ENCODE results near the gene ACP4.
A peak's percentile ranks its signal among the peaks of the same experiment; 100 is the strongest.
"Not testable (repeated sequence)": the region's sequence is repeated elsewhere in the genome, so short reads cannot be mapped to it uniquely, and the experiment has no call there.

ACP4 gene

DNA sequence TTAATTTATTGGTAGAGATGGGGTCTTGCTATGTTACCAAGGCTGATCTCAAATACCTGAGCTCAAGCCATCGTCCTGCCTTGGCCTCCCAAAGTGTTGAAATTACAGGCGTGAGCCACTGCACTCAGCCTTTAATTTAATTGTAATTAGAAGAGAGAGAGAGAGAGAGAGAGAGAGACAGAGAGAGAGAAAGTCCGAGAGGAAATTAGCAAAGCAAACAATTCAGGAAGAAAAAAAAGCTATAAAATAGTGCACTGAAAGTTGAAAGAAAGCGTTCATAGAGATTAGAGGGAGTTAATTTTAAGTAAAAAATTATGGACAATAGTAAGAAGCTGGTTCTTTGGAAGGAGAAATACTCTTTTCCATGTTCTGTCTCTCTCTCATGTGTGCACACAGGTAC is 13.0 kb upstream of the ACP4 start:
- DNase-seq = no peak

DNA sequence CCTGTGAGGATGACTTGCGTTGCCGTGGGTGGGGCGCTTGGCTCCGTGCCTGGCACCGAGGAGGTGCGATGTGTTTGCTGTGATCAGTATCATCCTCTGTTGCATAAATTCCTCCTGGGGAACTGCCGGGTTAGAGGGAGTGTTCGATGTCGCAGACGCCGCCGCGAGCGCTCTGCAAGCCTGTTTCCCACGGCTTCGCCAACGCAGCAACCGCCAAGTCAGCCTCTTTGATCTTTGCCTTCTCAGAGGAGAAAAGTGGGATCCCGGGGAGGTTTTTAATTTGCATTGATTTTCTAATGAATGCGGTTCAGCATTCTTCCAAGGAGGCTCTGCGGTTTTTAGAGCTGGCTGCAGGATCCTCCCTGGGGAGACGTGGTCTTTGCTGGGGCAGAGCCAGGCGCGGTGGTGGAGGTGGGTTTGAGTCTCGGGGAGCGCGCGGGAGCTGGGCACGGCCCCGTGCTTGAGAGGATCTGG is 12.3 kb upstream of the ACP4 start:
- no peak for DNase-seq

- DNase-seq = no peak
Measured at GRCh38 chr19:50778906-50779430, 11.2 kb upstream of the ACP4 start.

DNA sequence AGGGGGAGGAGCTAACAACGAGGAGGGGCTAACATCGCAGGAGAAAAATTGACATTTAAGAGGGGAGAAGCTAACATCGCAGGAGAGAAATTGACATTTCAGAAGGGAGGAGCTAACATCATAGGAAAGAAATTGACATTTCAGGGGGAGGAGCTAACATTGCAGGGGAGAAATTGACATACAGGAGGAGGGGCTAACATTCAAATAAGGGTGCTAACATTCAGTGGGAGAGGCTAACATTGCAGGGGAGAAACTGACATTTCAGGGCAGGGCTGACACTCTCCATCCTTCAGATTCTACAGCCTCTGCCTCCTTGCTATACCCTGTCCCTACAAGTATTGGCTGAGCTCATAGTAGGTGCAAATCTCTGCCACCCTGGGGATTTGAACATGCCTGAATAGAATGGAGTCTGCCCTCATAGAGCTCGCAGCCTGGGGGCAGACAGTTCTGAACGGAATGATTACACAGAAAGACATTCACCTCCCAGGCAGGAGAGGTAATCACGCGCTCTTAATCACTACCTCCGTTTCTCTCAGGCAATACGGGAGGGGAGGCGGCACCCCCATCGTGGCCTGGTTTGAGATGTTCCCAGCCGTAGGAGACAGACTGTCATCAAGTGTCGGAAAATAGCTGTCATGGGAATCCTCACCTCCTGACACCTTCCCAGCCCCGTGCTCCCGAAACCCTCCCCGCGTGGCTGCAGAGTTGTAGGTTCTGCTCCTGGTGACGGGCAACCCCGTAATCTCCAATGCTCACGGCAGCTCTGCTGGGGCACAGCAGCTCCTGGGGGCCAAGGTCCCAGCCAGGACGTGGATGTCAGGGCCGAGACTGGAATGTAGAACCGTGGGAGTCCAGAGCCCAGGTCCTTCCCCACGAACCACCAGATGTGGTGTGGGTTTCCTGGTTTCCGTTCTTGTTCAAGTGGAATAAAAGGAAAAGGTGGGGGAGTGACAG is 10.4 kb upstream of the ACP4 start:
- DNase-seq = no peak

GRCh38 chr19:50780753-50781435 is 9.3 kb upstream of the ACP4 start:
- no peak for DNase-seq

DNA sequence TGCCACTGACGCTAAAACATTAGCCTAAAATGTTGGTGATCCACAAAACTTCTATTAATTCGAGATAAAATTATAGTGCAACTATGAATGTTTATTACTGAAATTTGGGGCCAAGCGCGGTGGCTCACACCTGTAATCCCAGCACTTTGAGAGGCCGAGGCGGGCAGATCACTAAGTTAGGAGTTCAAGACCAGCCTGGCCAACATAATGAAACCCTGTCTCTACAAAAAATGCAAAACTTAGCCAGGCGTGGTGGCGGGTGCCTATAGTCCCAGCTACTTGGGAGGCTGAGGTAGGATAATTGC is 6.4 kb upstream of the ACP4 start:
- DNase-seq = not testable (repeated sequence)

DNA sequence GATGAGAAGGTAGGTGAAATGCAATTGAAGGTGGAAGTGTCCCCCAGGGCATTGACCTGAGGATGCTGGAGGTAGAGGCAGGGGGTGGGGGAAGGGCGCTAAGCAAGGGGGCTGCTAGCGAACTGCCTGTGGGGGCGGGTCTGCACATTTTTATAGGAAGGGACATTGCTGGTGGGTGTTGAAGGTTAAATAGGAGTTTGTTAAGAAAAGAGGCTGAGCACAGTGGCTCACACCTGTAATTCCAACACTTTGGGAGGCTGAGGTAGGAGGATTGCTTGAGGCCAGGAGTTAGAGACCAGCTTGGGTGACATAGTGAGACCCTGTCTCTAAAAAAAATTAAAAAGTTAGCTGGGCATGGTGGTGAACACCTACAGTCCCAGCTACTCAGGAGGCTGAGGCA is 5.5 kb upstream of the ACP4 start:
- DNase-seq = no peak

DNA sequence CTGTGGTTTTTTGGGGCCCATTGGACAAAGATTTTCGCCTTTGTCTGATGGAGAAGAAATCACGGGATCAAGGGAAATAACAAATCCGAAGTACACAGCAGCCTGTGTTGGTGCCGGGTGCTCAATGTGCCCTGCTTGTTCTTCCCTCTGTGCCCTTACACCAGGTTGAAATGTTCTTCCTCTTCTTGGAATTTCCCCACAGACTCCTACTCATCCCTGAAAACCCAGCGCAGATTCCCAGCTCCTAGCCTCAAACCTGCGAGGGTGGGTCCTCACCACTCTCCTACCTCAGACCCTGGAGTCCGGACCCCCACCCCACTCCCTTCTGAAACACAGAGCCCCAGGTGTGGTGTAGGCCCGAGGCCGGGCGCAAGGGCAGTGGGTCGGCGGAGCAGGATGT is 4.9 kb upstream of the ACP4 start:
- DNase-seq = no peak

DNA sequence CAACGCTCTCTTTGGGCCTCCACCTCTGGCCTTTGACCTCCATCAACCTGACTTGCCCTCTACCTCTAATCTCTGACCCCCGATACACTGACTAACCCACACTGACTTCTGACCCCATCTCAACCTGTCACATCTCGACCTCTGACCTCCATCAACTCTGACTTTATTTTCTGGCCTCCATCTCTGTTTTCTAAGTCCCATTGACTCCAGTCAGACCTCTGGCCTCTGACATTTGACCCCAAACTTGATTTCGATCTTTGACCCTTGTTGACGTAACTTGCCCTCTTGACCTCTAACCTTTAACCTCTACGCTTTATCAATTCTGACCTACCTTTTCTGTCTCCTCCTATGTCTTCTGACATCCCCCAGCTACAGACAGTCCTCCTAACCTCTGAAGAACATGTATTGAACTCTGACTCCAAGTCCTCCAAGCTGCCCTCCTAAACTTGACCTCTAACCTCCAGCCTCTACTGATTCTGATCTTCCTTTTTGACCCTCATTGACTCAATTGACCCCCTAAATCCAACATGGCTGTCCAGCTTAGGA is 780 bp downstream of the ACP4 start:
- no peak for DNase-seq

DNA sequence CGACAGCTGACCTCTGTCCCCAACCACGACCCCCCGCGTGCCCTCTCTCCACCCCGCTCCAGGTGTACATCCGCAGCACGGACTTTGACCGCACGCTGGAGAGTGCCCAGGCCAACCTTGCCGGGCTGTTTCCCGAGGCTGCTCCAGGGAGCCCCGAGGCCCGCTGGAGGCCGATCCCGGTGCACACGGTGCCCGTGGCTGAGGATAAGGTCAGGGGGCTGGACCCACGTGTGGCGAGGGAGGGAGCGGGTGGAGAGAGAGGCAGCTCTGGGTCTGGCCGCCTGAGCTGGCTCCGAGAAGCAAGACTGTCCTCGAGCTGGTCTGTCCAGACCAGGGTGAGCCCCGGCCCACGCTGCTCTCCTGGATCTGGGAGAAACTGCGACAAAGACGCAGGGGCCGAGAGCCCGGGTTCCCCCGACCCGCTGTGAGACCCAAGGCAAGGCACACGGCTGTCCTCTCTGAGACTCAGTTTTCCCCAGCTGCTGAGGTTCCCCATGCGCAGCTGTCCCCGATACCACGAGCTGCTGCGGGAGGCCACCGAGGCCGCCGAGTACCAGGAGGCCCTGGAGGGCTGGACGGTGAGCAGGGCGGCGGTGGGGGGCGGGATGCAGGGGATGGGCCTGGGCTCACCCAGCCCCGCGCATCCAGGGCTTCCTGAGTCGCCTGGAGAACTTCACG is 1.5 kb downstream of the ACP4 start:
- DNase-seq = no peak

GRCh38 chr19:50792272-50793250 is 2.3 kb downstream of the ACP4 start:
- no peak for DNase-seq

DNA sequence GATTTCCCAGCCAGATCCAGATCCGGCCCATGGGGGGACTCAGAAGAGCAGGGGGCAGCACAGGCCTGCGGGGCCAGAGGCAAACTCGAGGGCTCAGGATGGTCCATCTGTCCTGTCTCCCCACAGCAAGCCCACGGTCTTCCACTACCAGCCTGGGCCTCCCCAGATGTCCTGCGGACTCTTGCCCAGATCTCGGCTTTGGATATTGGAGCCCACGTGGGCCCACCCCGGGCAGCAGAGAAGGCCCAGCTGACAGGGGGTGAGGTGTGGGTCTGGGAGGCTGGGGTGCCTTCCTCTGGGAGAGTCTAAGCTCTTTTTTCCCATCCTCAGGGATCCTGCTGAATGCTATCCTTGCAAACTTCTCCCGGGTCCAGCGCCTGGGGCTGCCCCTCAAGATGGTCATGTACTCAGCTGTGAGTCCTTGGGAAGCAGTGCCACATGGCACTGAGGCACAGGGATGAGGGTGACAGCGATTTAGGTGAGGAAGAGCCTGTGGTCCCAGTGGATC is 3.4 kb downstream of the ACP4 start:
- DNase-seq = no peak

DNA sequence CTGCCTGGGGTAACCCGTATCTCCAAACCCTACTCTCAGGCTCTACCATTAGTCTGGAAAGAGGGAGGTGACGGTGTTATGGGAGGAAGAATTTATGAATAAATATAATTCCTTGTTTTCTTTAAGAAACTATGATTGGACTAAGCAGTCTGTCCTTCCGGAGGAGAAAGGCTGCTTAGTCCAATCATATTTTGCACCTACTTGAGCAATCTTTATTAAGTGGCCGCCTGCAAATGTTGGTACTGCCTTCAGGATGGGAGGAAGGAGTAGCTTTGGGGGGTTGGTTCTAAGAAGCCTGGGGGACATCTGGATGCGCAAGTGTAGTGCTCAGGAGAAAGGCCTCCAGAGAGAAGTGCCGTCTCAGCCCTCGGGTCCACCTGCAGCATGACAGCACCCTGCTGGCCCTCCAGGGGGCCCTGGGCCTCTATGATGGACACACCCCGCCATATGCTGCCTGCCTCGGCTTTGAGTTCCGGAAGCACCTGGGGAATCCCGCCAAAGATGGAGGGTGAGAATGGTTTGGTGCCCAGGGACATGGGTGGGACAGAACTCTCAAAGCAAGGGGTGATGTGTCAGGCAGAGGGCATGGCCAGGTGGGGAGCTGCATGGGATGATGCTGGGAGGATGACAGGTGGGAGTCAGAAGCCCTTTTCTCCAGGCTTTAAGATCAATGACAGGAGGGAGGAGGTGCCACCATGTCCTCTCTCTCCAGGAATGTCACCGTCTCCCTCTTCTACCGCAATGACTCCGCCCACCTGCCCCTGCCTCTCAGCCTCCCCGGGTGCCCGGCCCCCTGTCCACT is 4.1 kb downstream of the ACP4 start:
- DNase-seq = peak; percentile 24

DNA sequence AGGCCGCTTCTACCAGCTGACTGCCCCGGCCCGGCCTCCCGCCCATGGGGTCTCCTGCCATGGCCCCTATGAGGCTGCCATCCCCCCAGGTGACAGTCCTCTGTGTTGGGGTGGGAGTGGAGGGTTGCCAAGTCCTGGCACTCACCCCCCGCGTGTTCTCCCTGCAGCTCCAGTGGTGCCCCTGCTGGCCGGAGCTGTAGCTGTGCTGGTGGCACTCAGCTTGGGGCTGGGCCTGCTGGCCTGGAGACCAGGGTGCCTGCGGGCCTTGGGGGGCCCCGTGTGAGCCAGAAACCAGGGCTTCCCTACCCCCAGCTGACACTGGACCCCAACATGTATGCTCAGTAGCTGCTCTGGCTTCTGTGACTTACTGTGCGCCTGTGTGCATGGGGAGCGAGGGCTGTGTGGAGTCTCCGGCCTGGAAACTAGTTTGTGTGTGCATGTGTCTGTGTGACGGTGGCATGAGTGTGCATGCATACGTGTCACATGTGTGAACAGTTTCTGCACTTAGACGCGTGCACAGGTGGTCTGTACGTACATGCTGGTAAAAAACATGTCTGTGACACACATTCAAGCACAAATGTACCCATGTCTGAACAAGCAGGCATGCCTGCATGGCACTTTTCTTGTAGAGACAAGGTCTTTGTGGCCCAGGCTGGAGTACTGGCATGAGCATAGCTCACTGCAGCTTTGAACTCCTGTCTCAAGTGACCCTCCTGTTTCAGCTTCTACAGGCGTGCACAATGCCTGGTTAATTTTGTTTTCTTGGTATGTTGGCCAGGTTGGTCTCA is 4.9 kb downstream of the ACP4 start:
- no peak for DNase-seq

- no peak for DNase-seq
Measured at GRCh38 chr19:50795664-50796073, 5.5 kb downstream of the ACP4 start.

DNA sequence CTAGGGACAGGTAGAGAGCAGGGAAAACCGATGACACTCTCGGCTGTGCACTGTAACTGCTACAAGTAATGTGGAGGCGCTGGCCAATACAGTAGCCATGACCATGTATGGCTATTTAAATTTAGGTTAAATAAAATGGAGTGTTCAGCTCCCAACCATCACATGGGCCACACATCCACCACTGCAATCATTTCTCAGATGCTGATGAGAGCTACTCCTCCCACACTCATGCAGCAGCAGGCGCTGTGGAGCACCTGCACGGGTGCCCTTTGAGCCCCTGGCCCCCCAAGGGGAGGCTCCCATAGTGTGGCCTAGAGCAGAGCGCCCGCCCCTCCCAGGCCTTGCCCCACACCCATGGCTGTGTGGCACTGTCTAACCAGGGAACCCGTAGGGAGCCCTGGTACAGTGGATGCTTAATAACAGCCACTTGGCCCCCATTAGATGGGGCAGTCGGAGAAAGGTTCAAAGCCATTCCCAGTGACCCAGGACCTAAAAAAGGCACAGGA is 6.0 kb downstream of the ACP4 start:
- no peak for DNase-seq

DNA sequence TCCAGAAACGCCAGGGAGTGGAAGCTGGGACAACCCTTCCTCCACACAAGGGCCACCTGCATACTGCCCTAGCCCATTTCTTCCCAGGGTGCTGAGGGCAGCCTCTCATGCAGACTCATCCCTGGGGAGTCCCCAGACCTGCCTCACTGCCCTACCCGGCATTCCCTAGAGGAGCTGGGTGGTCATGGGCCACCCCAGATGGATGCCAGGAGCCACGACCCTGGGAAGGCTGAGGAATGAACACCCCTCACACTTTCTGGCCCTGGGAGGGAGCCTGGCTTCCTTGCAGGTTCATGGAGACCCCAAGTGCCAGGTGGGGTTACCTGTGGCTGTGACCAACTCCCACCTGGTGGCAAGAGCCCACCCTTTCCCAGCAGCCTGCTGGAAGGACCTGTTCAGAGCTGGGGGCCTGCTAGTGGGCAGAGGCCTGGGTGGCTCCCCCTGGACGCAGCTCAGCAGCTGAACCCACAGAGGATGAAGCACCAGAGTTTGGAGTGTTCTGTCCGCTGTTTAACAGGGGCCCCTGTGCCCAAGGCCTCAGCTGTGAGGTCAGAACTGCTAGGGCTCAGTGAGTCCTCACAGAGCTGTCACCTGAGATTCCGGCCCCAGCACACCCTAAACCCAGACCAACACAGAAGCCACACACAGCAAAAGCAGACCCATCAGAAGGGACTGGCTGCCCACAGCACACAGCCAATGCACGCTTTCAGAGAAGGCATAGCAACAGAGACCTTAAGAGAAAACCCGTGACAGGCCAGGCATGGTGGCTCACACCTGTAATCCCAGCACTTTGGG is 6.6 kb downstream of the ACP4 start:
- DNase-seq = no peak

DNA sequence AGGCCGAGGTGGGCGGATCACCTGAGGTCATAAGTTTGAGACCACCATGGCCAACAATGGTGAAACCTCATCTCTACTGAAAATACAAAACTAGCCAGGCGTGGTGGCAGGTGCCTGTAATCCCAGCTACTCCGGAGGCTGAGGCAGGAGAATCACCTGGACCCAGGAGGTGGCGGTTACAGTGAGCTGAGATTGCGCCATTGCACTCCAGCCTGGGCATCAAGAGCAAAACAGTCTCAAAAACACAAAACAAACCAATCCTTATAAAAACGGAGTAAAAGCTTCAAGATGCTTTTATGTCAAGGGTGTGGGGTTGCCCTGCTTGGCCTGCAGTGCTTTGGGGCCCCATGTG is 7.2 kb downstream of the ACP4 start:
- no peak for DNase-seq

Measured in NCI-H1694 treated with DMSO at 0.1 percent for 48 hours (cell line).